ENCODE measurements around the gene ADD1. TPM values are rescaled to one million over a fixed set of nuclear protein-coding genes. Genes with fewer than 3 reads are reported as not detected.
A peak's percentile ranks its signal among the peaks of the same experiment; 100 is the strongest.

Gene ADD1
- total and polyA plus RNA-seq, 2 donors from 2014 or later, result 232 to 313 TPM

DNA sequence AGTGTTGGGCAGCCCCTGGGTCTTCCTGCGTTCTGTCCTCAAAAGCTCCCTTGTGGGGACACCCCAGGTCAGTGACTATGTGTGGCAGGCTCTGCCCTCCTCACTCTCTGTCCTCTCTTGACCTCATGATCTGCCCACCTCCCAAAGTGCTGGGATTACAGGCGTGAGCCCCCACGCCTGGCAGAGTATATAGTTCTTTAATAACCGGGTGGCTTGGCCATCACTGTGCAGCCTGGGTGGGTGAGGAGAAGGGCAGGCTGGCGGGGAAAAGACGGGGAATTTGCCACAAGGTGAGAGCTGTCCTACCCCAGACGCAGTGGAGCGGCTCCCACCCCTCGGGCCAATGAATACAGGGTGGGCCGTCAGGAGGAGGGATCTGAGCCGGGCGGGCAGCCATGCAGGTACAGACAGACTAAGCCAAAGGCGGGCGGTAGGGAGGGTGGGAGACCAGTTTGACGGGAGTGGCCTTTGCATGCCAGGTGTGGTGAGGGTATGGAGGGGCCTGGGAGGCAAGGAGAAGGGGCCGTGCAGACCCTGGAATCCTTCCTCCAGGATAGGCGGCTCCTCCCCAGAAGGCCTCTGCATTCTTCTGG lies 48.2 kb upstream of the ADD1 start:
- Histone ChIP-seq H3K36me3 (ENCODE audit: control insufficient read depth in 2 of 3, insufficient read depth in 3 of 3, low read length in 3 of 3) (no peaks in the 10 kb centered on the region), H3K27me3 (ENCODE audit: control insufficient read depth, insufficient read depth, low read length) (no peaks in the 10 kb centered on the region), H3K4me3 (ENCODE audit: low read length in 3 of 3) (peak overlapping the region in 2 of 3 donors; percentile 61 to 78), H3K9me3 (ENCODE audit: control insufficient read depth in 2 of 3, insufficient read depth in 1 of 3, low read length in 3 of 3) (no peaks in the 10 kb centered on the region), H3K4me1 (ENCODE audit: control insufficient read depth in 2 of 3, insufficient read depth in 2 of 3, low read depth in 1 of 3, low read length in 3 of 3) (peaks cover 0 to 76% (median 67%) of the 10 kb centered on the region in 3 donors), H3K27ac (ENCODE audit: low read depth in 2 of 2, low read length in 2 of 2) (peak overlapping the region; percentile 77 to 93), H3K9ac (ENCODE audit: low read length in 3 of 3) (peak overlapping the region in 1 of 3 donors; percentile 26)
- intact Hi-C loops (cut with DNase I), result no loop called here
- TF ChIP-seq, protein P1, sequence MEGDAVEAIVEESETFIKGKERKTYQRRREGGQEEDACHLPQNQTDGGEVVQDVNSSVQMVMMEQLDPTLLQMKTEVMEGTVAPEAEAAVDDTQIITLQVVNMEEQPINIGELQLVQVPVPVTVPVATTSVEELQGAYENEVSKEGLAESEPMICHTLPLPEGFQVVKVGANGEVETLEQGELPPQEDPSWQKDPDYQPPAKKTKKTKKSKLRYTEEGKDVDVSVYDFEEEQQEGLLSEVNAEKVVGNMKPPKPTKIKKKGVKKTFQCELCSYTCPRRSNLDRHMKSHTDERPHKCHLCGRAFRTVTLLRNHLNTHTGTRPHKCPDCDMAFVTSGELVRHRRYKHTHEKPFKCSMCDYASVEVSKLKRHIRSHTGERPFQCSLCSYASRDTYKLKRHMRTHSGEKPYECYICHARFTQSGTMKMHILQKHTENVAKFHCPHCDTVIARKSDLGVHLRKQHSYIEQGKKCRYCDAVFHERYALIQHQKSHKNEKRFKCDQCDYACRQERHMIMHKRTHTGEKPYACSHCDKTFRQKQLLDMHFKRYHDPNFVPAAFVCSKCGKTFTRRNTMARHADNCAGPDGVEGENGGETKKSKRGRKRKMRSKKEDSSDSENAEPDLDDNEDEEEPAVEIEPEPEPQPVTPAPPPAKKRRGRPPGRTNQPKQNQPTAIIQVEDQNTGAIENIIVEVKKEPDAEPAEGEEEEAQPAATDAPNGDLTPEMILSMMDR (IDR thresholded peaks at IDR 0.05; ENCODE audit: borderline replicate concordance, extremely low read depth, insufficient read depth), result no peak
- no peak for FAIRE-seq
- peak; percentile 69 to 89 (median 80) for DNase-seq

DNA sequence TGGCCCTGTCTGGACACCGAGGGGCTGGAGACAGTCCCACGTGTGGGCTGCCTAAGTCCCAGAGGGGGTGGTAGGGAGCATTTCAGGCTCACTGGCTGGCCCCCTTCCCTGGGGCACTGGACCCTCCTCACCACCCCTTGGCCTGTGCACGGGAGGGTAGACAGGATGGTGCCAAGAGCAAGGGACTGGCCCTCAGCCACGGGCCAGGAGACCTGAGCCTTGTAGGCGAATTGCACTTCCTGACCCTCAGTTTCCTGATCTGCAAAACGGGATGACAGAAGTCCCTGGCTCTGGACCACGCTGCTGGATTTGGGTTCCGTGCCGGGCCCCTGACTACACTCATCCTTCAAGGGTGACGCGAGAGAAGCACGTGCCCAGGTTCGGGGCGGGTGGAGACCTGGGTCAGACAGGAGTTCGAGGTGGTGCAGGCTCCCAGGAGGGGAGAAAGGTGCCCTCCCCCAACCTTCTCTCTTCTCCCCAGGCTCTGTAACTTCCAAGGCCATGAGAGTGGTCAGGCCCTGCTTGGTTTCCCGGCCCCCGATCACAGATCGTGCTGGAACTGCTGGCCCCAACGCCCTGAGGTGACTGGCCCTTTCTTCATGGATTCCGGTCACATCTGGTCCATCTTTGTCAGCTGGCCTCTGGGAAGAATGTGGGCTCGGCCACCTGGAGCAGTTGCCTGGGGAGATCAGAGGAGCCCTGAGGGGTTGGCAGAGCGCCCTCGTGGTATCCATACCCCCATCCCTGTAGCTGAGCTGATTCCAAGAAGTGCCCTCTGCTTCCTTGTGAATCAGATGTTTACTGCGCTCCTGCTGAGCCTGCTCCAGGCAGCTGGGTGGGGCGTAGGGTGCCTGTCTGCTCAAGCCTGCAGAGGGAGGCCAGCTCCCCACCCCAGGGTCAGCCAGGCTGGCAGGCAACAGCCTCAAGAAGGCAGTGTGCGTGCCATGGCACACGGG lies 47.5 kb upstream of the ADD1 start:
- Histone ChIP-seq H3K27ac (ENCODE audit: low read depth in 2 of 2, low read length in 2 of 2) (peak overlapping the region; percentile 77 to 93), H3K27me3 (ENCODE audit: control insufficient read depth, insufficient read depth, low read length) (no peaks in the 10 kb centered on the region), H3K4me3 (ENCODE audit: low read length in 3 of 3) (peak overlapping the region in 2 of 3 donors; percentile 61 to 78), H3K4me1 (ENCODE audit: control insufficient read depth in 2 of 3, insufficient read depth in 2 of 3, low read depth in 1 of 3, low read length in 3 of 3) (peaks cover 0 to 82% (median 65%) of the 10 kb centered on the region in 3 donors), H3K36me3 (ENCODE audit: control insufficient read depth in 2 of 3, insufficient read depth in 3 of 3, low read length in 3 of 3) (no peaks in the 10 kb centered on the region), H3K9me3 (ENCODE audit: control insufficient read depth in 2 of 3, insufficient read depth in 1 of 3, low read length in 3 of 3) (no peaks in the 10 kb centered on the region), H3K9ac (ENCODE audit: low read length in 3 of 3) (peak overlapping the region in 1 of 3 donors; percentile 58)
- DNase-seq, result peak in 4 of 5 donors; percentile 33 to 97 (median 66)
- no peak for FAIRE-seq
- TF ChIP-seq, protein P1 (IDR thresholded peaks at IDR 0.05; ENCODE audit: borderline replicate concordance, extremely low read depth, insufficient read depth), result no peak
- intact Hi-C loops (cut with DNase I), result no loop called here

DNA sequence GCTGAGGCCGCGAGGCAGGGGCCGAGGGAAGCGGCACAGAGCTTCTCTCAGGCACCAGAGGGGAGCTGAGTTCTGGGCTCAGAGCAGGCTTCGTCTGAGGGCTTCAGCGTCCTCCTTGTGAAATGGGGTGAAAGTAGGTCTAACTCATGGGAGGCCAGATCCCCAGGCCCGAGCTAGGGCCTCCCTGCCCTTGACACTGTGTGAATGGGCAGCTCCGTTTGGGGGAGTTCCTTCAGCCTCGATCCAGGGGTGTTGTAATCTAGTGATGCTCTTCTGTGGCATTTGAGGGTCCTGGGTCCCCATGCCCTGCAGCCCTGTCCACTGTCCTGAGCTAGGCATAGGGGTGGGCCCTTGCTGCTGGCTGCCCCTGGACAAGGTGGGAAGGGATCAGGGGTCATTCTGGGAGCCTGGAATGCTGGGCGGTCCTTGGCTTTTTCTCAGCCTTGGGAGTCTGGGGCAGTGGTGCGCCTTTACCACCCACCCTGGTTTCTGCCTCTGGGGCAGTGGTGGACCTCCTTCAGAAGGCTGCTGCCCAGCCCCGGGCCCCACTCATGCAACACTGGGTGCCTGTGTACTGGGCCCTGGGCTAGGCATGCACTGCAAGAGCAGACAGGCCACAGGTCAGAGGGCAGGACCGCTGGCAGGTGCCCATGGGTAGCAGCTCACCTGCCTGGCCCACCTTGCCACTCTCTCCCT lies 46.6 kb upstream of the ADD1 start:
- Histone ChIP-seq H3K9me3 (ENCODE audit: control insufficient read depth in 2 of 3, insufficient read depth in 1 of 3, low read length in 3 of 3) (no peaks in the 10 kb centered on the region), H3K4me1 (ENCODE audit: control insufficient read depth in 2 of 3, insufficient read depth in 2 of 3, low read depth in 1 of 3, low read length in 3 of 3) (peaks cover 0 to 79% (median 58%) of the 10 kb centered on the region in 3 donors), H3K4me3 (ENCODE audit: low read length in 3 of 3) (peak overlapping the region in 1 of 3 donors; percentile 28), H3K27ac (ENCODE audit: low read depth in 2 of 2, low read length in 2 of 2) (peak overlapping the region; percentile 77 to 93), H3K36me3 (ENCODE audit: control insufficient read depth in 2 of 3, insufficient read depth in 3 of 3, low read length in 3 of 3) (no peaks in the 10 kb centered on the region), H3K9ac (ENCODE audit: low read length in 3 of 3) (peak overlapping the region in 2 of 3 donors; percentile 2 to 65), H3K27me3 (ENCODE audit: control insufficient read depth, insufficient read depth, low read length) (no peaks in the 10 kb centered on the region)
- intact Hi-C loops (cut with DNase I), result no loop called here
- FAIRE-seq (no peak), DNase-seq (peak in 3 of 5 donors; percentile 8 to 74 (median 55))
- TF ChIP-seq, protein P1 (IDR thresholded peaks at IDR 0.05; ENCODE audit: borderline replicate concordance, extremely low read depth, insufficient read depth), result no peak
